Neural cell (in vitro differentiated cells): ENCODE measurements around the gene CCDC40. TPM values are rescaled to one million over a fixed set of nuclear protein-coding genes. Genes with fewer than 3 reads are reported as not detected.
"Not testable (repeated sequence)": the region's sequence is repeated elsewhere in the genome, so short reads cannot be mapped to it uniquely, and the experiment has no call there.

Source experiments
- H2AFZ ChIP-seq: fragments of 200-600, 300-800 bp; sonication (generic), shearing (Covaris generic); 2 replicates; pipeline ENCODE4 v1.6.0; 2014; ENCODE audit warnings: low read depth, mild to moderate bottlenecking, antibody characterized with exemption, low read length, moderate library complexity
- H3F3A ChIP-seq: fragments of 200-600 bp; shearing (Covaris generic); 2 replicates; pipeline ENCODE4 v1.6.1; 2016; ENCODE audit warnings: mild to moderate bottlenecking, moderate library complexity, mixed read lengths, antibody characterized with exemption, low read length; ENCODE audit not compliant: insufficient read depth, poor library complexity, severe bottlenecking
- H3K27ac ChIP-seq: fragments of 200-600, 300-800 bp; sonication (generic), shearing (Covaris generic); 2 replicates; pipeline ENCODE4 v1.5.1; 2014; ENCODE audit warnings: mild to moderate bottlenecking, low read length, moderate library complexity
- H3K27me3 ChIP-seq: fragments of 300-800, 200-600 bp; sonication (generic), shearing (Covaris generic); 2 replicates; pipeline ENCODE4 v1.6.0; 2014; ENCODE audit warnings: mild to moderate bottlenecking, low read depth, low read length, moderate library complexity; ENCODE audit not compliant: insufficient read depth
- H3K36me3 ChIP-seq: fragments of 300-800, 200-600 bp; sonication (generic), shearing (Covaris generic); 2 replicates; pipeline ENCODE4 v1.5.1; 2014; ENCODE audit warnings: mild to moderate bottlenecking, antibody characterized with exemption, low read length, moderate library complexity; ENCODE audit not compliant: insufficient read depth
- H3K4me2 ChIP-seq: fragments of 300-800, 200-600 bp; sonication (generic), shearing (Covaris generic); 2 replicates; pipeline ENCODE4 v1.6.0; 2014; ENCODE audit warnings: mild to moderate bottlenecking, low read length
- H3K4me3 ChIP-seq: fragments of 300-800, 200-600 bp; sonication (generic), shearing (Covaris generic); 2 replicates; pipeline ENCODE4 v1.5.1; 2014; ENCODE audit warnings: mild to moderate bottlenecking, low read length, moderate library complexity
- H3K79me2 ChIP-seq: fragments of 200-600 bp; shearing (Covaris generic); replicated peaks from 2 replicates; pipeline ENCODE4 v1.6.0; 2014; ENCODE audit warnings: mild to moderate bottlenecking, low read length, moderate library complexity; ENCODE audit not compliant: insufficient read depth
- H3K9ac ChIP-seq: fragments of 300-800, 200-600 bp; sonication (generic), shearing (Covaris generic); 2 replicates; pipeline ENCODE4 v1.6.1; 2016; ENCODE audit warnings: mild to moderate bottlenecking, low read length, mixed read lengths
- H3K9me2 ChIP-seq: fragments of 200-600 bp; shearing (Covaris generic); 2 replicates; pipeline ENCODE4 v1.6.1; 2016; ENCODE audit warnings: mild to moderate bottlenecking, low read length, mixed read lengths; ENCODE audit not compliant: insufficient read depth
- H3K9me3 ChIP-seq: fragments of 200-600, 300-800 bp; sonication (generic), shearing (Covaris generic); 2 replicates; pipeline ENCODE4 v1.6.1; 2016; ENCODE audit warnings: mild to moderate bottlenecking, mixed run types, low read length, moderate library complexity, mixed read lengths
- H4K20me1 ChIP-seq: fragments of 200-600 bp; shearing (Covaris generic); 2 replicates; pipeline ENCODE4 v1.6.1; 2016; ENCODE audit warnings: mild to moderate bottlenecking, mixed run types; ENCODE audit not compliant: insufficient read depth
- EZH2 ChIP-seq: fragments of 200-600, 300-800 bp; shearing (Covaris generic), sonication (generic); IDR thresholded peaks from 2 replicates; pipeline ENCODE4 v1.6.1; 2014; ENCODE audit warnings: antibody characterized with exemption, low read length, borderline replicate concordance, mild to moderate bottlenecking; ENCODE audit not compliant: insufficient read depth, poor library complexity, severe bottlenecking
- MXI1 ChIP-seq: fragments of 450-650 bp; conservative IDR thresholded peaks from 2 replicates; pipeline ENCODE4 v1.6.1; 2014; ENCODE audit warnings: antibody characterized with exemption, mild to moderate bottlenecking; ENCODE audit not compliant: poor library complexity, severe bottlenecking
- POLR2AphosphoS5 ChIP-seq: IDR thresholded peaks from 2 replicates; pipeline ENCODE4 v1.6.1; 2012
- RAD21 ChIP-seq: fragments of 450-650 bp; conservative IDR thresholded peaks from 2 replicates; pipeline ENCODE4 v1.6.1; 2014; ENCODE audit warnings: antibody characterized with exemption, mild to moderate bottlenecking, moderate library complexity
- REST ChIP-seq: IDR thresholded peaks from 2 replicates; pipeline ENCODE4 v1.6.1; 2012; ENCODE audit warnings: borderline replicate concordance
- SMC3 ChIP-seq: fragments of 450-650 bp; conservative IDR thresholded peaks from 2 replicates; pipeline ENCODE4 v1.6.1; 2014; ENCODE audit warnings: antibody characterized with exemption, mild to moderate bottlenecking, moderate library complexity; ENCODE audit not compliant: poor library complexity
- TAF1 ChIP-seq: IDR thresholded peaks from 2 replicates; pipeline ENCODE4 v1.6.1; 2012; ENCODE audit warnings: low read depth
- polyA plus RNA-seq: library from polyadenylated mRNA; depleted of rRNA; stranded (reverse); fragments of >200 nt; gene quantifications from 2 replicates; pipeline ENCODE4 v1.2.3, GENCODE V29; 2014

The CCDC40 gene
- polyA plus RNA-seq, 1 donor from 2014 or later = 5.5 TPM

- peak overlapping the region; percentile 31 for H3K27ac ChIP-seq
- peak overlapping the region; percentile 9 for H3K9ac ChIP-seq
- H3K4me2 ChIP-seq = no peak overlapping the region
Observed at GRCh38 chr17:79993390-79994227, 42.8 kb upstream of the CCDC40 start.

GRCh38 chr17:79994228-79994569 is 42.2 kb upstream of the CCDC40 start:
- not testable (repeated sequence) for H3K4me2 ChIP-seq, H3K9ac ChIP-seq, H2AFZ ChIP-seq, H3K27me3 ChIP-seq, H3K9me3 ChIP-seq, H3K36me3 ChIP-seq, H3K9me2 ChIP-seq, H3F3A ChIP-seq, H3K79me2 ChIP-seq, H3K4me3 ChIP-seq, H4K20me1 ChIP-seq
- H3K27ac ChIP-seq = peak overlapping the region; percentile 31

More at GRCh38 chr17:79993390-79994227, 42.8 kb upstream of the CCDC40 start:
- H2AFZ ChIP-seq = no peak overlapping the region
- H3F3A ChIP-seq = no peaks in the 10 kb centered on the region
- TF ChIP-seq POLR2AphosphoS5 = no peak
- no peak for TF ChIP-seq MXI1
- no peak for TF ChIP-seq EZH2
- no peak for TF ChIP-seq REST
- H3K79me2 ChIP-seq = no peaks in the 10 kb centered on the region
- H3K27me3 ChIP-seq = no peaks in the 10 kb centered on the region
- H4K20me1 ChIP-seq = no peaks in the 10 kb centered on the region
- H3K36me3 ChIP-seq = no peaks in the 10 kb centered on the region
- no peaks in the 10 kb centered on the region for H3K9me2 ChIP-seq
- no peak overlapping the region for H3K4me3 ChIP-seq
- no peaks in the 10 kb centered on the region for H3K9me3 ChIP-seq

- Histone ChIP-seq H3K27me3 (no peaks in the 10 kb centered on the region), H3K27ac (no peak overlapping the region), H3K9me2 (no peaks in the 10 kb centered on the region), H3K4me2 (no peak overlapping the region), H4K20me1 (no peaks in the 10 kb centered on the region), H3K9ac (no peak overlapping the region), H2AFZ (no peak overlapping the region), H3K79me2 (no peaks in the 10 kb centered on the region), H3F3A (no peaks in the 10 kb centered on the region), H3K36me3 (no peaks in the 10 kb centered on the region), H3K4me3 (no peak overlapping the region), H3K9me3 (no peaks in the 10 kb centered on the region)
- TF ChIP-seq RAD21 (no peak), REST (no peak), TAF1 (no peak), SMC3 (no peak), MXI1 (no peak)
Observed at GRCh38 chr17:79994602-79995001, 41.8 kb upstream of the CCDC40 start.
